Measurements from ENCODE around the gene DAGLA.
A peak's percentile ranks its signal among the peaks of the same experiment; 100 is the strongest.

DAGLA gene

DNA sequence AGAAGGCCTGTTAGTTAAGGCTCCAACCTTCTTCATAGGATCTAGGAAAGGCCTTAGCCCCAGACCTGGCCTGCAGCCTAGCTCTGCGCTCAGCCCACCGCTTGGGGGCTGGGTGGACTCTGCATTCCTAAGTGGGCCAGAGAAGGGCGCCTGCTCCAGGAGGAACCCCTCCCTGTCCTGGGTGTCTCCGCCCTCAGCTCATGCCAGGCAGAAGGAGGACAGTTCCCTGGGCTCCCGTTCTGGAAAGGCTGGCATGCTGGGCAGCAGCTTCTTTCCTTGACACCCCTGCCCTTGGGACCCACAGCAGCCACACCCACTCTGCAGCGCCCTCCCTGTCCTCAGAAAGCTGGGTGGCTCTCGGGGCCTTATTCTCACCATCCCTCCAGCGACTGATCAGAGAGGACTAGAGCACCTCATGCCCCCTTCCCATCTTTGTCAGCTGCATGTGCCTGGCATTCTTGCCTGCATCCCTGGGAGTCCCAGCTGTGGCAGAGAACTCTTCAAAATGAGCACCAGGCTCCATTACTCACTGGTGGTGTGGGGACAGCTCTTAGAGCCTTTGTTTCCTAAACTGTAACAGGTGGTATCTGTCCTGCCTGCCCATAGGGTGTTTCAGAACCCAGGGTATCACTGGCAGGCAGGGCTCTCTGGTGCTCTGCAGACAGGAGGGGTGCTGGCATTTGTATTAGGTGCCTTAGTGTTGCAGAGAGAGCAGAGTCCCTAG, 51.9 kb downstream of the DAGLA start:
- no peak for FAIRE-seq

DNA sequence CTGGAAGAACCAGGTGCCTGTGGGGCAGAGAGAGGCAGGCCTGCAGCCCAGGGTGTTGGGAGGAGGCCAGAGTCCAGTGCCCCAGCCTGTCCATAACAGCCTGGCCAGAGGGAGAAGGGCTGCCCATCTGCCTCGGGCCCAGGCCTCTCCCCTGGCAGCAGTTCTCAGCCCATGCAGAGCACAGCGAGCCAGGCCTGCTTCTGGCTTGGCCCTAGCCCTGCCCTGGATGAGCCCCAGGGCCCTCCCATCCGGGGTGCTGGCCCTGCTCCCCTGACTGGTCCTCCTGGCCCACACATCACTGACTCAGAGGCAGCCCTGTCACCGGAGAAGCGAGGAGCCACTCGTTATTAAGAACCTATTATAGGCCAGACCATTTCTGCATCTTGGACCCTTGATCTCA, 52.5 kb downstream of the DAGLA start:
- FAIRE-seq = no peak

DNA sequence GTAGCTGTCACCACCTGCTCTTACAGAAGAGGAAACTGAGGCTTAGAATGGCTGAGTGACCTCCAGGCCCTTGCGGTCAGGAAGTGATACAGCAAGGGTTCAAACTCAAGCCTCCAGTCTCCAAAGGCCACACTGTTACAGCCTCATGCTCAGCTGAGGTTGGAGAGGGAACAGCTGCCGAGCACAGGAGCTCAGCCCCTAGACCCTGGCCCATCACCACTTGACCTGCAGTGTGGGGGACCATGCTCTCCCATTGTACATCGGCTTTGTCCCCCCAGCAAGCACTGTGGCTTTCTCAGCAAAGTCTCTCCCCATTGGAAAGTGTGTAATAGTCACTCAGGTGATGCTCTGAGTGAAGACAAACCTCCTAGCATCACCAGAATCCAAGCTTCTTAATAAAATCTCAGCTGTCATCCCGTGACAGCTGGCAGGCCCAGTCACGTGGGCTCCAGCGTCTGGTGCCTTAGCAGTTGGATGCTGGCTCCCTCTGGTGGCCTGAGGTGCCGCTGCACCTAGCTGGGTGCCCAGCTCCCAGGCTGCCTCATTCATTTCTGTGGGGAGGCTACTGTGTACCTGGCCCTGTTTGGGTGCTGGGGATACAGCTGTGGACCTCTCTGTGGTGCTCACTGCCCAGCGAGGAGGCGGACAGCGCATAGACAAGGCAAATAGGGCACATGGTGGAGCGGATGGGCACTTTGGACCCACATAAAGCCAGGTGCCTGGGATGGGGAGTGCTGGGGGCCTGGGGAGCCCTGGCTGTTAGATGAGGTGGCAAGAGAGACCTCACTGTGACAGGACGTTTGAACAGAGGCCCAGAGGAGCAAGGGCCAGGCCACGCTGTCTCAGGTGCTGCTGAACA, 53.2 kb downstream of the DAGLA start:
- FAIRE-seq = peak; percentile 70

DNA sequence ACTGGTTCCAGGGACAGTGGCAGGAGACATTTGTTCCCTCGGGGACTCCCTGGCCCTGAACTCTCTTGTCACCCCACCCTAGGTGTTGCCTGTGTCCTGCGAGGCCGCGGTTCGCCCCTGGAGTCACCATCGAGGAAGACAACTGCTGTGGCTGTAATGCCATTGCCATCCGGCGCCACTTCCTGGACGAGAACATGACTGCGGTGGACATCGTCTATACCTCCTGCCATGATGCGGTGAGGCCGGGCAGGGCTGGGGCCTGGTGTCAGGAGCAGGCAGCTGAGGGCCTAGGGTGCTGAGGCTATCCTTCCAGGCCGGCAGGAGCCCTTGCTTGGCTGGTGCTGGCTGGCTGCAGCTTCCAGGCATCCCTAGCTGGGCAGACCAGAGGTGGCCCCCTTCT, 54.6 kb downstream of the DAGLA start:
- no peak for FAIRE-seq

DNA sequence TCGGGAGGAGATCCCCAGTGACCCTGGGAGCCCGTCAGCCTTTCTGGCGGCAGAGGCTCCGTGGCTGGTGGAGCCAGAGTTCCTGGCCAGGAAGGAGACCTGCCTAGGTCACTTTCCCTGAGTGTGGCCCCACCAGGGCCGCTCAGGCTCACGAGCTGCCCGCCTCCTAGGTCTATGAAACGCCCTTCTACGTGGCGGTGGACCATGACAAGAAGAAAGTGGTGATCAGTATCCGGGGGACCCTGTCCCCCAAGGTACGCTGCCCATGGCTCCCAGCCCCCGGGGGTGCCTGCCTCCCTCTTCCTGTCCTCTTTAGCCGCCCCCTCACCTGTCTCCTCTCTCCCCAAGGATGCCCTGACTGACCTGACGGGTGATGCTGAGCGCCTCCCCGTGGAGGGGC, 55.2 kb downstream of the DAGLA start:
- FAIRE-seq = no peak

DNA sequence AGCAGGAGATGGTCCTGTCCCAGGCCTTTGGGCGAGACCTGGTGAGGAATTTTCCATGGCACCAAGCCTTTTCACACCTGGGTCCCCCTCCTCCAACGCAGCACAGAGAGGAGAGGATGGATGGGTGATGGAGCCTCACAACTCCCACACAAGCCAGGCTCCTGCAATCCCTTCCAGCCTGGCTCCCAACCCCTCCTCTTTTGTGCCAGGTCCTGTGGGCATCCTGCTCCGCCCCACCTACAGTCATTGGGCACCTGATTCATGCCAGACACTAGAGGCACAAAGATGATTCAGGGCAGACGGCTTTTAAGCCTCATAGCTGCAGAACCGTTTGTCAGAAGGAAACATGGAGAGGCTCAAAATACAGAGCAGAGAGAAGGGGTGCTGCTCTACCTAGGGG, 56.1 kb downstream of the DAGLA start:
- no peak for FAIRE-seq

DNA sequence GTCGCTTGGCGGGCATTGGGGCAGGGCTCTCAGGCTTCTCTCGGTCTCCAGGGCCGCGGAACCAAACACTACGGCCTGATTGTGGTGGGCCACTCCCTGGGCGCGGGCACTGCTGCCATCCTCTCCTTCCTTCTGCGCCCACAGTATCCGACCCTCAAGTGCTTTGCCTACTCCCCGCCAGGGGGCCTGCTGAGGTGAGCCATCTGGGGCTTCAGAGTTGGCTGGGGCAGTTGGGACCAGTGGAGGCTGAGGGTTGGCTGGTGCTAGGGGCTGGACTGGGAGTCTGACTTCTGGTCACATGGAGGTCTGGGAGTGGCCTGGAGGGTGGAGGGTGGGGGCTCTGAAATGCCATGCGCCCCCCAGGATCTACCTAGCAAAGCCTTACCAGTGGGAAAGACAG, 56.9 kb downstream of the DAGLA start:
- no peak for FAIRE-seq

DNA sequence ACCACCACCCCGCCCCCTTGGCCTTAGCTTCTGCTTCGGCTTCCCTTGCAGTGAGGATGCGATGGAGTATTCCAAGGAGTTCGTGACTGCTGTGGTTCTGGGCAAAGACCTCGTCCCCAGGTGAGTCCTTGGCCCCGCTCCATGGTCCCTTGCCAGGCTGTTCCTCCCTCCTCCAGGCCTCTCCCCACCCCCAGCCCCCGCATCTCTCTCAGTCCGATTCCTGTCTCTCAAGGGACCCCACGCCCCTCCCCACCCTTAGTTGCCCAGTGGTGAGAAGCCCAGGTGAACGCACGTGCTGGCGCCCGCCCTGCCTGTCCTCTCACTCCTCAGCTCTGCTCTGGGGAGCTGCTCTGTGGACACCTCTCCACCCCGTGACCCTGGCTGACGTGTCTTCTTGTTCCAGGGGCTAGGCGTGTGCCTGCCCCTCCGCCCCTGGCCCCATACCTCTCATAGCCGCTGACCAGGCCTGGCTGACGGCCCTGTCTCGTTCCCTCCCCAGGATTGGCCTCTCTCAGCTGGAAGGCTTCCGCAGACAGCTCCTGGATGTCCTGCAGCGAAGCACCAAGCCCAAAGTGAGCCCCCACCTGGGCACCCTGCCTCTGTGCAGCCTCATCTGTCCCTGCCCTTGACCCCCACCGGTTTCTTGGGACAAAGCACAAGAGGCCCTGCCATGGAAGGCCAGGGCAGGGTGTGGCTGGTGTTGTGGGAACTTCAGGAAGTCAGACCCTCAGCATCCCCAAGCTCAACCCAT, 57.6 kb downstream of the DAGLA start:
- no peak for FAIRE-seq

DNA sequence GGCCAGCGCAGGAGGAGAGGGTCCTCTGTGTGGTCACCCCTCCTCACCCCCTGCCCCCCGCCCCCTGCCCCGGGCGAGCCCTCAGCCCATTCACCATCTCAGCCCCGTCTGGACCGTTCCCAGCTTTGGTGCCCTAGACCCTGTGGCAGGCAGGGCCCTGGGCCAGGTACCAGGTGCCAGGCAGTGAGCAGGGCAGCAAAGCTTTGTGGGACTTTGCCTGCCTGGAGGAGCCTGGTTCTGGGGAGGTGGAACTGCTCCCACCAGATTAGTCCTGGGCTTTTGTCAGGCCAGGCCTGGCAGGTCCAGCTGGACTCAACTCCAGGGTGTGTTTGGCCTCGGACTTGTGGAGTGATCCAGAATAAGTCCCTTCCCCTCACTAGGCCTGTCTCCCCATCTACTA, 58.6 kb downstream of the DAGLA start:
- no peak for FAIRE-seq

DNA sequence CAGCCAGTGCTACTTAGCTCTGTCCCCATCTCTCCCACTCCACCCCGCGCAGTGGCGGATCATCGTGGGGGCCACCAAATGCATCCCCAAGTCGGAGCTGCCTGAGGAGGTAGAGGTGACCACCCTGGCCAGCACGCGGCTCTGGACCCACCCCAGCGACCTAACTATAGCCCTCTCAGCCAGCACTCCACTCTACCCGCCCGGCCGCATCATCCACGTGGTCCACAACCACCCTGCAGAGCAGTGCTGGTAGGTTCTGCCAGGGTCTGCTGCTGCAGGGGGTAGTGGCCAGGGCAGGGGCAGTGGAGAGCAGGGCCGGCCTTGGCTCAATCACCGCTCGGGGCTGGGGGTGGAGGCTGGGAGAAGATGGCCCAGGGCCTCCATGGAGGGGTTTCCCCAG, 59.2 kb downstream of the DAGLA start:
- no peak for FAIRE-seq

DNA sequence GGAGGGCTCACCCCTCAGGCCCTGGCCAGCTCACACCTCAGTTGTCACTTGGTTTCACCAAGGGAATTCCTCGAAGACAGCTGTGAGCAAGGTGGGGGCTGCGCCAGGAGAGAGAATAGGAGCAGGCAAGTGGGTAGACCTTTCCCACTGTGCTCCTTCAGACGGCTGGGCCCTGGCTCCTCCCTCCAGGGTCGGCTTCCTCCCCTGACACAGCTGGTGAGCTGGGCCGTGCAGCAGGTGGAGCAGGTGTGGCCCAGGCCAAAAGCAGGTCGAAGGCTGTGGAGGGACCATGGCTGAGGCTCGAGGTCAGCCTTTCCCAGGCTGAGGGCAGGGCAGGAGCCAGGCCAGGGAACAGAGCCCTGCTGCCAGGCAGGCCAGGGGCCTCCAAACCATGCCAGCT, 59.8 kb downstream of the DAGLA start:
- no peak for FAIRE-seq

DNA sequence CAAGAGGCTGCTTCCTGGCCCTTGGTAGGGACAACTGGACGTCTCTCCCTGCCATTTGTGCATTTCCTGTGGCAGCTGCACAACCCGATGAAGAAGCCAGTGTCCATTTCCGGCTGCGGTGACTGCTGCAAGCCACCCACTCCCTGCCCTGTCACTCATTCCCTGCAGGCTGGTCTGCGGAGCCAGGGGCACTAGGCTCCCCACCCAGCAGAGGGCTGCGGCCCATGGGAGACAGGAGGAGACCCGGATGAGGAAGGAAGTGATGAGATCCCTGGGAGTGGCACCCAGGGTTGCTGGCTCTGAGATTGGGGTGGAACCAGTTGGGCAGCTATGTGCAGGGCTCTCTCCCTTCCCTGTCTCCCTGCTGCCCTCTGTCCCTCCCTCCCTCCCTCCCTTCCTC, 62.2 kb downstream of the DAGLA start:
- no peak for FAIRE-seq

DNA sequence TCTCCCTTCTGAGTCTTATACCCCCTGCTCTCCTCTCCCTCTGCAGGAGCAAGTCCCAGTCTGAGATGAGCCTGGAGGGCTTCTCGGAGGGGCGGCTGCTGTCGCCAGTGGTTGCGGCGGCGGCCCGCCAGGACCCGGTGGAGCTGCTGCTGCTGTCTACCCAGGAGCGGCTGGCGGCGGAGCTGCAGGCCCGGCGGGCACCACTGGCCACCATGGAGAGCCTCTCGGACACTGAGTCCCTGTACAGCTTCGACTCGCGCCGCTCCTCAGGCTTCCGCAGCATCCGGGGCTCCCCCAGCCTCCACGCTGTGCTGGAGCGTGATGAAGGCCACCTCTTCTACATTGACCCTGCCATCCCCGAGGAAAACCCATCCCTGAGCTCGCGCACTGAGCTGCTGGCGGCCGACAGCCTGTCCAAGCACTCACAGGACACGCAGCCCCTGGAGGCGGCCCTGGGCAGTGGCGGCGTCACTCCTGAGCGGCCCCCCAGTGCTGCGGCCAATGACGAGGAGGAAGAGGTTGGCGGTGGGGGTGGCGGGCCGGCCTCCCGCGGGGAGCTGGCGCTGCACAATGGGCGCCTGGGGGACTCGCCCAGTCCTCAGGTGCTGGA, 63.4 kb downstream of the DAGLA start:
- FAIRE-seq = no peak

DNA sequence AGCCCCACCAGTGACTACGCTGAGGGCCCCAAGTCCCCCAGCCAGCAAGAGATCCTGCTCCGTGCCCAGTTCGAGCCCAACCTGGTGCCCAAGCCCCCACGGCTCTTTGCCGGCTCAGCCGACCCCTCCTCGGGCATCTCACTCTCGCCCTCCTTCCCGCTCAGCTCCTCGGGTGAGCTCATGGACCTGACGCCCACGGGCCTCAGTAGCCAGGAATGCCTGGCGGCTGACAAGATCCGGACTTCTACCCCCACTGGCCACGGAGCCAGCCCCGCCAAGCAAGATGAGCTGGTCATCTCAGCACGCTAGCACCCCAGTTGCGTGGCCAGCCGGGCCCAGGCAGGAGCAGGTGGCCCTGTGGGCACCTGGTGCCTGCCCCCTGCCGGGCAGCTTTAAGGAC, 64.0 kb downstream of the DAGLA start:
- FAIRE-seq = no peak

DNA sequence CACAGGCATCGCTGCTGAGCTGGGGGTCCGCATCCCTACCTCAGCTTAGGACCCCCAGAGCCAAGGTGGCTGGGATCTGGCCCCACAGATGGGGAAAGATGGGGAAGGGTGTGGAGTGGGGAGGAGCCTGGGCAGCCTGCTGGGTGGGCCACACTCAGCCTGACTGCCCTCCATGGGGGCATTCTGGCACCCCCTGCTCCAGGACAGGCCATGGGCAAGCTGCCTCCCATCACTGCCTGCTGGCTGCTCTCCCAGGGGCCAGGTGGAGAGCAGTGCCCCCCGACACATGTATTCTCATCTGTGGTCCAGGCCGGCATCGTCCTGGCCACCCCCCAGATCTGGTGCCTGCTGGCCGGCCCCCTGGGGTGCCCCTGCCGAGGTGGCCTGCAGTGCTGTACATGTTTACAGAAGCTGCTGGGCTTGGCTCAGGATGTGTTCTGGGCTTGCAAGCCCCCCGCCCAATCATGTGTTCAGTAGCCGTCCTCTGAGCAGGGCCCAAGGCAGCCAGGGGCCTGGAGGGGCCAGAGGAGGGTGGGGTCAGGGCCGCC, 64.5 kb downstream of the DAGLA start:
- no peak for FAIRE-seq

DNA sequence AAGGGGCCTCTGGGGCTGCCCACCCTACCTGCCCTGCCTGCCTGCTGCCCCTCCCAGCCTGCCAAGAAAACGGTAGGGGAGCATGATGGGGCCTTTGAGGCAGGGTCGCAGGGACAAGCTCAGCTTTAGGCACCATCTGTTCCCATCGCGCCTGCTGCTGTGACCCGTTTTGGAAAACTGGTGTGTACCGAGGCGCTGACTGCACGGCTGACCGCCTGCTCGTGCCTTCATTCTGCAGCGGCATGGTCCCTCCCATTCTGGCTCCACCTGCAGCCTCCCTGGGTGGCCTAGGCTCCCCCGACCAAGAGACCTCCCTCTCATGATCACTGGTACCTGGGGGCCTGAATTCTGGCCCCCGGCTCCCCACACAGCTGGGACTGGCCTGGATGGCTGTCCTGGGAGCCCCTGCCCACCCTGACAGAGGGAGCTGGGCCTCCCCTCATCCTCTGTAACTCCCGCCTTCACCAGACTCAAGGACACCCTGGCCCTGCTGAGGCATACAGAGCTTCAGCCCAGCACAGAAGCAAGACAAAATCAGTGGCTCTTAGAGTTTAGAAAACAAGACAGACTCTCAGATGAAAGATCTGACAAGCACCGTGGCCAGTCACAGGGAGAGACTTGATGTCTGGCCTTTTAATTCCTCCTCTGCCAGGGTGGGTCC, 65.7 kb downstream of the DAGLA start:
- no peak for FAIRE-seq

DNA sequence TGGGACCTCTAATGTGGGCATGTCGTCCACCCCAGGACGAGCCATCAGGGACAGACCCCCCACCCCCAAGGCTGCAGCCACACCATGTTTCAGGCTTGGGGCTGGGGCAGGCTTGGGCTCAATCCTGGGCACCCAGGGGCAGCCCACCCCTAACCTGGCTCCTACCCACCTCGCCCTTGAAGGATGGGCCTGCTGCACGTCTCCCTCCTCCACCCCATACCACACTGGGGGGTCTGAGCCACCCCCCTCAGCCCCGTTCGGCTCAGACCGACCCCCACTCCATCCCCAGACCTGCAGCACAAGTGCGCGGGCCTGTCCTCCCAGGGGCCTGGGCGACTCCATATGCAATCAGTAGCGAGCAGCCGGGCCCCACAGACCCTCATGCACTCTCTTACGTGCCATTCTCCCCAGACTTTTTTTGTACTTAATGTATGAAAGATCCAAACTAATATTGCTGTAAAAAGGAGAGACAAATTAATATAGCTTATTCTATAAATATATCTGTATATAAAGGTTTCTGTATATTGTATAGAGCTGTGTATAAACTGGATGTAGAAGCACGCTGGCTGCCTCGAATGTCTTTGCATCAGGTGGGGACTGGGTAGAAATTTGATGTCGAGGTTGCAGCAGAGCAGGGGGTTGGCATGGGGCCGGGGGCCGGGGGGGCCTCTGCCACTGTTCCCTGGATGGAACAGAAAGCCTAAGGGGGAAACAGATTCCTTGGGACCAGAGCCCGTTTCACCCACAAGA, 66.4 kb downstream of the DAGLA start:
- no peak for FAIRE-seq

DNA sequence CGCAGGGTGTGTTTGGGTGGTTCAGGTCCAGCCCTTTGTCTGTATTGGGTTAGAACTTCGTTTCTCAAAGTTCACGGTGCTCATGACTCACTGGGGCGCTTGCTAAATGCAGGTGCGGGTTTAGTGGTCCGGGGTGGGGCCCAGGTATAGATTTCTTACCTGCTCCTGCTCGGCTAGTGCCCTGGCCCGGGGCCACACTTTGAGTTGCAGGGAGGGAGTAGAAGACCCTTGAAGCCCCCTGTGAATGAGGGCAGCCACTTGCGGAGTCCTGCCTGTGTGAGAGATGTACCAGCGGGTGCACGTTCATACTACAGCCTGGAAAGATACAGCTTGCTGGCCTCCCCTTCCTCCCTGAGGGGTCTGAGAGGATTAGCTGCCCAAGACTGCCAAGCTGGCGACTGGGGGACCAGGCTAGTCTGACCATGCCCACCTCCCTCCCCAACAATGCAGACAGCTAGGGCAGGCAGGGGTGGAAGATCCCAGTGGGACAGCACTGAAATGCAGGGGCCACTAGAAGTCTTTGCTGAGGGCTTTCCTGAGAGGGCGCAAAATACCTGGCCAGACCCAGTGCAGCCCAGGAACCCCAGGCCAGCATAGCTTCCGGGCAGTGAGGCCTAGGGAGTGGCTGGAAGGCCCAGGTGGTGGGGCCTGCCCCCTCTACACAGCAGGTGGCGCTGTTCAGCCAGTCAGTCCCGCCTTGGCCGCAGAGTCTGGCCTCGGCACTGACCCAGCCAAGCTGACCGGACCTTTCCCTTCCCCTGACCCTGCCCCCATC, 67.2 kb downstream of the DAGLA start:
- FAIRE-seq = no peak

DNA sequence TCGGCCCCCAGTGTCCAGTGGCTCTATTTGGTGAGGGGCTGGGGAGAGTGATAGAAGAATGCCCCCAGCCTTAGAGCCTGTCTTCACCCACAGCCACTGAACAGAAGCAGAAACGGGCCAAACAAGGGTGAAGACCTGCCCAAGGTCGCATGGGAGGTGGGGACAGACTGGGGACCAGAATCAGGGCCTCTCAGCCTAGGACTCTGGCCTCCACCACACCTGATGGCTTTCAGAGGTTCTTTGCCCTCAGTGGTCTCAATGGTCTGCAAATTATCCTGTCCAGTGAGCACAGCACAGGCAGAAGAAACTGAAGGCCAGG, 67.7 kb downstream of the DAGLA start:
- no peak for FAIRE-seq

DNA sequence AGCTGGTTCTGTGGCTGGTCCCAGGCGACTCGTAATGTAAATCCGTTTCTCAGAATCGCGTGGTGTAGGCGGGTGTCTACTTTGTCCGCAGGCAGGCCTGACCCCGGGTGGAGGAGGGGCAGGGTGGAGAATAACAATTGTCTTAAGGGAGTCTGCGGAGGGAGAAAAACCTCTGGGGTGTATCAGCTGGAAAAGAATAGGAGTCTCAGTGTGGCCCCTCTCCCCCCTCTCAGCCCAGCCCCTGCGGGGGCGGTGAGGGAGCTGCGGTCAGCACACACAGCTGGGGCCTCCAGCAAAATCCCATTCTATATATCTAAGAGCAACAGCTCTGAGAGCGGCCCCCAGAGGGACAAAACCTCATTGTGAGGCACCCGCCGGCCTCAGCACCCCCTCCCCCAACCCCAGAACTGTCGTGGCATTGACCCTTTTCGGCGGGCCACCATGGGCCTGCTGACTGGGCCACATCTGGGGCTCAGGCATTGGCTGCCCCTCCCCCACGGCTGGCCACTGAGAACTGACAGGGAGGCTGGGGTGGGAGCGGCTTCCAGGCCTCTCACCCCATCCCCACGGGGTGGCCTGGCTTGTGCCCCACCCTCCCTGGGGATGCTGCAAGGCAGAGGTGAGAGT, 69.5 kb downstream of the DAGLA start:
- FAIRE-seq = no peak
